Caco-2 (cell line): Measurements from ENCODE around the gene CLDN18. TPM values are rescaled to one million over a fixed set of nuclear protein-coding genes. Genes with fewer than 3 reads are reported as not detected.

Experiments used
- BruUV-seq: library from RNA; stranded (reverse); fragments of 400-500 nt; replicated peaks from 2 replicates; lab custom pipeline; 2021; lab: Mats Ljungman, UMichigan
- CTCF ChIA-PET: fragments of 300-600 bp; sonication (Branson Sonifier 250); formaldehyde crosslinking; loops from one replicate; lab custom pipeline; 2022; ENCODE audit warnings: antibody characterized with exemption; lab: Charles Lee
- POLR2A ChIA-PET: fragments of 300-600 bp; sonication (Branson Sonifier 250); formaldehyde crosslinking; loops from one replicate; lab custom pipeline; 2022; ENCODE audit warnings: antibody characterized with exemption; lab: Charles Lee
- DNase-seq, 2 experiments: peaks; one replicate each; pipeline versions ENCODE4 v3.0.0 to v3.0.0-alpha.2; 2020 to 2022
- H3K27me3 ChIP-seq: replicated peaks from 2 replicates; pipeline ENCODE4 v1.6.0; 2011; ENCODE audit warnings: low read length; ENCODE audit not compliant: control insufficient read depth, insufficient read depth
- H3K36me3 ChIP-seq: 2 replicates; pipeline ENCODE4 v1.5.1; 2011; ENCODE audit warnings: low read length; ENCODE audit not compliant: control insufficient read depth, insufficient read depth
- H3K4me1 ChIP-seq: fragments of 250-450 bp; sonication (Bioruptor Pico); 2 replicates; pipeline ENCODE4 v1.5.1; 2020; ENCODE audit warnings: mild to moderate bottlenecking
- H3K4me3 ChIP-seq: 2 replicates; pipeline ENCODE4 v1.5.1; 2011; ENCODE audit warnings: low read depth, mild to moderate bottlenecking, control low read depth, low read length
- H3K9me3 ChIP-seq: fragments of 250-450 bp; sonication (Bioruptor Pico); 2 replicates; pipeline ENCODE4 v1.5.1; 2020; ENCODE audit warnings: mild to moderate bottlenecking, moderate library complexity
- H3K27ac Mint-ChIP-seq: one replicate; pipeline ENCODE4 v1.8.0; 2022; ENCODE audit warnings: mixed read lengths; ENCODE audit not compliant: unreplicated experiment
- H3K27me3 Mint-ChIP-seq: one replicate; pipeline ENCODE4 v1.8.0; 2022; ENCODE audit warnings: mixed read lengths; ENCODE audit not compliant: insufficient read depth, unreplicated experiment
- H3K36me3 Mint-ChIP-seq: one replicate; pipeline ENCODE4 v1.8.0; 2022; ENCODE audit warnings: mild to moderate bottlenecking, mixed read lengths; ENCODE audit not compliant: insufficient read depth, unreplicated experiment
- H3K4me1 Mint-ChIP-seq: one replicate; pipeline ENCODE4 v1.8.0; 2022; ENCODE audit warnings: low read depth, mixed read lengths; ENCODE audit not compliant: unreplicated experiment
- H3K4me3 Mint-ChIP-seq: one replicate; pipeline ENCODE4 v1.8.0; 2022; ENCODE audit warnings: mild to moderate bottlenecking, moderate library complexity, mixed read lengths; ENCODE audit not compliant: unreplicated experiment
- H3K9me3 Mint-ChIP-seq: one replicate; pipeline ENCODE4 v1.8.0; 2022; ENCODE audit warnings: mixed read lengths; ENCODE audit not compliant: unreplicated experiment
- CTCF ChIP-seq, 2 experiments: fragments of 200-600 bp in 1 of 2; IDR thresholded peaks; 1 replicate in 1 of 2; 2 replicates in 1 of 2; pipeline versions ENCODE4 v1.5.1 to v1.8.0; 2011 to 2022; ENCODE audit warnings: antibody characterized with exemption in 1 of 2, control low read depth in 1 of 2, inconsistent platforms in 1 of 2, low read depth in 1 of 2, low read length in 1 of 2, mild to moderate bottlenecking in 1 of 2, moderate library complexity in 1 of 2; ENCODE audit not compliant: insufficient read depth in 1 of 2, severe bottlenecking in 1 of 2, unreplicated experiment in 1 of 2
- intact Hi-C: fragments of 100-400 bp; cut with micrococcal nuclease; formaldehyde crosslinking; loops from one replicate; pipeline ENCODE4 v1.10.0; 2022; ENCODE audit not compliant: unreplicated experiment
- total RNA-seq: library from RNA; stranded (reverse); gene quantifications from 2 replicates; pipeline ENCODE4 v1.2.3, GENCODE V29; 2022

CLDN18 gene
- total RNA-seq, 1 experiment from 2014 or later: not detected

- Mint-ChIP-seq H3K9me3 (no peaks in the 10 kb centered on the region), H3K4me1 (no peaks in the 10 kb centered on the region), H3K36me3 (no peaks in the 10 kb centered on the region), H3K27me3 (no peaks in the 10 kb centered on the region), H3K4me3 (peak overlapping the region; percentile 71), H3K27ac (no peak overlapping the region)
- TF ChIP-seq CTCF (IDR thresholded peaks at IDR 0.05; ENCODE audit: insufficient read depth in 1 of 2, low read depth in 1 of 2, low read length in 1 of 2, severe bottlenecking in 1 of 2, unreplicated experiment in 1 of 2): peak; percentile 76 to 90
- peak; percentile 80 to 84 for DNase-seq
- BruUV-seq: no TSS peak
- H3K27me3 ChIP-seq: no peaks in the 10 kb centered on the region
- no peaks in the 10 kb centered on the region for H3K4me1 ChIP-seq
- H3K4me3 ChIP-seq: no peak overlapping the region
- ChIA-PET CTCF (interaction anchor here (1.2 to 1.5 kb wide), 2 partner anchors 68 to 861 kb away, joined by 3 to 4 read pairs; no protein-coding TSS in a partner anchor), POLR2A (no interaction called here)
- no peaks in the 10 kb centered on the region for H3K9me3 ChIP-seq
- H3K36me3 ChIP-seq: no peaks in the 10 kb centered on the region
- intact Hi-C loops: loop anchor here (1.0 to 2.0 kb wide), 3 partner anchors 18 to 866 kb away; no protein-coding TSS in a partner anchor
These were observed 38.8 kb upstream of the CLDN18 start for GRCh38 chr3:137970914-137971831.

- no TSS peak for BruUV-seq
- H3K36me3 ChIP-seq: no peaks in the 10 kb centered on the region
- no peaks in the 10 kb centered on the region for H3K9me3 Mint-ChIP-seq
- no peak for TF ChIP-seq CTCF (IDR thresholded peaks at IDR 0.05; ENCODE audit: insufficient read depth in 1 of 2, low read depth in 1 of 2, low read length in 1 of 2, severe bottlenecking in 1 of 2, unreplicated experiment in 1 of 2)
- ChIA-PET CTCF (no interaction called here), POLR2A (no interaction called here)
- no peak overlapping the region for H3K4me3 Mint-ChIP-seq
- no peak overlapping the region for H3K4me3 ChIP-seq
- no peak overlapping the region for H3K27ac Mint-ChIP-seq
- no peaks in the 10 kb centered on the region for H3K27me3 ChIP-seq
- H3K9me3 ChIP-seq: no peaks in the 10 kb centered on the region
- no peaks in the 10 kb centered on the region for H3K36me3 Mint-ChIP-seq
- no peaks in the 10 kb centered on the region for H3K4me1 ChIP-seq
- no peaks in the 10 kb centered on the region for H3K27me3 Mint-ChIP-seq
- no peaks in the 10 kb centered on the region for H3K4me1 Mint-ChIP-seq
- DNase-seq: no peak
- intact Hi-C loops: no loop called here
These were observed 37.6 kb upstream of the CLDN18 start for GRCh38 chr3:137972396-137972795.

GRCh38 chr3:137978328-137978727 is 31.6 kb upstream of the CLDN18 start:
- no peak for TF ChIP-seq CTCF (IDR thresholded peaks at IDR 0.05; ENCODE audit: insufficient read depth in 1 of 2, low read depth in 1 of 2, low read length in 1 of 2, severe bottlenecking in 1 of 2, unreplicated experiment in 1 of 2)
- H3K27me3 ChIP-seq: no peaks in the 10 kb centered on the region
- BruUV-seq: no TSS peak
- intact Hi-C loops: no loop called here
- H3K4me1 ChIP-seq: no peaks in the 10 kb centered on the region
- Mint-ChIP-seq H3K9me3 (peaks cover 9% of the 10 kb centered on the region), H3K4me1 (no peaks in the 10 kb centered on the region), H3K36me3 (no peaks in the 10 kb centered on the region), H3K27ac (no peak overlapping the region), H3K4me3 (no peak overlapping the region), H3K27me3 (no peaks in the 10 kb centered on the region)
- CTCF ChIA-PET: no interaction called here
- DNase-seq: no peak
- H3K36me3 ChIP-seq: no peaks in the 10 kb centered on the region
- no peaks in the 10 kb centered on the region; the same call in 1 of the 2 replicates for H3K9me3 ChIP-seq
- POLR2A ChIA-PET: no interaction called here
- H3K4me3 ChIP-seq: no peak overlapping the region
